NCI-H82 (cell line): ENCODE results near the gene ARID5A.
A peak's percentile ranks its signal among the peaks of the same experiment; 100 is the strongest.

ENCODE experiments used
- DNase-seq: peaks from one replicate; lab custom pipeline; 2025; lab: John Stamatoyannopoulos, UW

ARID5A gene

DNA sequence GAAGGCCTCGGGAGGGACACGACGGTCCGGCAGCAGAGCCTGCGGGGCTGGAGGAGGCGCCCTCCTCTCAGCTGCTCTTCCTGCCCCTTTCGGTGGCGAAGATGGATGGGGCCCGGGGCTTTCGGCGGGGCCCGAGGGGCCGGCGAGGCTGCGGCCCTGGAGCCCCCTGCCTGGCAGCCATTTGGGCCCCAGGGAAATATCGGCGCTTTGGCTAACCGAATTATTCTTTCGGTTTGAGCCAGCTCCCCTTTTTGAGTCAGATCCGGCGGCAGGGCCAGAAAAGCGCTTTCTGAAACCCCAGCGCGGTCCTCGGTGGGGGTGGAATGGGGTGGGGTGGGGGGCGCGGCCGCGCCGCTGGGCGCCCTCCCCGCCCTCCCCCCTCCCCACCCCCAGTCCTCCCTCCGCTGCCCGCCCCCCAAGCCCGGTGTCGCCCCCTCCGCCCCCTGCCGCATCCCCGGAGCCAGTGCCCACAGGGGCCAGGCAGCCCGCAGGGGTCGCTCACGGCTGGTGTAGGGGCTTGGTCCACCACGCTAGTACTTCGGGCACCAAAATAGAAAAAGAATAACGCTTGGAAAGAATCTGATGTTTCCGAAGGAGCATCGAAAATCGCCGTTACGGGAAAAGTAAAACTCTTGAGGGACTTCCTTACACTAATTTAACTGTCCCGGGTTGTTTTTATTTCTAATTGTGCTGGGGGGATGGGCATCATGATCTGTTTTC is 9.1 kb upstream of the ARID5A start:
- DNase-seq = no peak

DNA sequence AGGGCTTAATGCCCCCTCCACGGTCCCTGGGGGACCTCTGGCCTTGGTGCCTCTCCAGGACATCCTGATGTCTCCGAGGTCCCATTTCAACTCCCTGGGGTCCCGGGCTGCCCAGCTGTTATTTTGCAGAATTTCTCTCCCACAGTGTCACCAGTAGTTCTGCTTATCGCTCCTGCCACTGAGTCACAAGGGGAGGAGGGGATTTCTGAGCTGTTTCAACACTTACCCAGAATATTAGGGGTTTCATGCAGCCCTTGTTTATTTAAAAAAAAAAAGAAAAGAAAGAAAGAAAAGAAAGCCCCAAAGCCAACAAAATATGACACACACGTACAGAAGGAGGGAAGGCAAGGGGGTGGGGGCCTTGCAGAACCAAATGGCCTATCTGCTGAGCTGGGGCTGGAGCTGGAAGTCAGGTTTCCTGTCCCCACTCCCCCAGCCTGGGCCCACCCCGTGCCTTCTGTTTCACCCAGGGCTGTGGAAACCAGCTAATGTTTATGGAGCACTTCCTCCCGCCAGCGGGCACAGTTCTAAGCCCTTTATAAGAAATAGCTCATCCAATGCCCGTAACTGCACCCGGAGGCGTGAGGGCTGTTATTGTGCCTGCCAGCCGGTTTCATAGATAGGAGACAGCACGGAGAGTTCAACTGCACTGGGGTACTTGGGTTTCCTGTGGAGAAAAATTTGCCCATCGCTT is 8.4 kb upstream of the ARID5A start:
- no peak for DNase-seq

DNA sequence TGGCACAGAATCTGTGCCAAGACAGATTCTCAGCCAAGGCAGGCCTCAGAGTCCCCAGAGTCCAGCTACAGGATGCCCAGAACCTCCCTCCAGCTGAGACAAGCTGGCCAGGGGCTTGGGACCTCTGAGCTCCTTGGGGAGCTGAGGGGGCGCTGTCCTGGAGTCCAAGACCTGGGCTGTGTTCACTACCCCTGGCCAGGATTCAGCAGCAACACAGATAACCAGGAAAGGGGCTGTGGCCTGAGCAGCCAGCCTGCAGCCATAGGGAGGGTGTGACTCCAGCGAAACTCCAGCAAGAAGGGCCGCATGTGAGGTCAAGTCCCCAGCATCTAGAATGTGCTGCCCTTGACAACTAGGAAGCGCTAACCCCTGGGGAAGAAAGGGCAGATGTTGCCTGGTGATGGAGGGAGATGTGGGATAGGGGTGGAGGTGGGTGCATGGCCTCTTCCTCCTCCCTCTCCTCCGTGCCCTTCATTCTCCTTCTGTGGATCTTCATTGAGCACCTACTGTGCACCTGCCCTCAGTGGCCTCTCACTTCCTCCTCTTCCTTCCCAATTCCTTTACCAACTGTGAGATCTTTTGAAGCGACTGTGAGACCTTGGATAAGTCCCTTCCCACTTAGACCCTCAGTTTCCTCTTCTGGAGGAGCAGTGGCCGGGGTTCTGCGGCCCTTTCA is 7.7 kb upstream of the ARID5A start:
- DNase-seq = no peak

DNA sequence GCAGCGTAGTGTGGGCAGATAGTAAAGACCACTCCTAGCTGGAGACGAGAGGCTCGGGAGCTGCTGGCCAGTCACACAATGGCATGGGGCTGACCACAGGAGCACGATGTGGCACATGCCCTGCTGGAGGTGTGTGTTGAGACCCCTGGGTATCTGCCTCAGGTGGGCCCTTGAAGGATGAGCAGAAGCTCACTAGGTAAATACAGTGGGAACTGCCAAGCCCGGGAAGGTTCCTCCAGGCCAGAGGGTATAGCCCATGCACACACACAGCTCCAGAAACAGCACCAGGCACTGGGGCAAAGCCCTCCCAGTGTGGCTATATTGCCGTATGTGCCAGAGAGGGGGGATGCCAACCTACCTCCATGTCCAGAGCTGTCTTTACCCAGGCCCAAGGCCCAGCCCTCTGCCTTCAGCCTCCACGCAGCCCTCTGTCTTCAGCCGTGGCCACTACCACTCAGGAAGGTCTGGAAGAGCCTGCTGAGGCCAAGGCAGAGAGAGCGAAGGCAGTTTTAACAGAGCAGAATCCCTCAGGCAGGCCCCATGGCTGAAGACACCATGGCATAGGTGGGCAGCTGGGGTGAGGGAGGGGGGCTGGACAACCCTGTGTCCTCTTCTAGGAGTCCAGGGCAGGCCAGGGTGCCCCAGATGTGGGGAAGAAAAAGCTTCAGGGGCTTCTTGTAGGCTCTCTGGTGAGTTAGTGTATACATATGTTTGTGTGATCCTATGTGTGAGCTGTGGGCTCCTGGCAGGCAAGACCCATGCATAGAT is 7.0 kb upstream of the ARID5A start:
- no peak for DNase-seq

DNA sequence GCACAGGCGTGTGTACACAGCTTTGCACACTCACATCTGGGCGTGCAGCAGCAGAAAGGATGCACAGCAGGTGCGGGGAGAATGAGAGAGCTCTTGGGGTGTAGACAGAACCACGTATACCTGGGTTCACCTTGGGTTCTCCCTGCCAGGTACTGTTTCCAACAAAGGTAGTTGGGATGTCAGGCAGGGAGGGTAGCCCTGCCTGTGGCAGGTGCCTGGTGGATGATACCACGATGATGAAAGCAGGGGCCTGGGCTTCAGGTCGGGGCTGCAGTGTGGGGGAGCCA is 6.5 kb upstream of the ARID5A start:
- DNase-seq = no peak

DNA sequence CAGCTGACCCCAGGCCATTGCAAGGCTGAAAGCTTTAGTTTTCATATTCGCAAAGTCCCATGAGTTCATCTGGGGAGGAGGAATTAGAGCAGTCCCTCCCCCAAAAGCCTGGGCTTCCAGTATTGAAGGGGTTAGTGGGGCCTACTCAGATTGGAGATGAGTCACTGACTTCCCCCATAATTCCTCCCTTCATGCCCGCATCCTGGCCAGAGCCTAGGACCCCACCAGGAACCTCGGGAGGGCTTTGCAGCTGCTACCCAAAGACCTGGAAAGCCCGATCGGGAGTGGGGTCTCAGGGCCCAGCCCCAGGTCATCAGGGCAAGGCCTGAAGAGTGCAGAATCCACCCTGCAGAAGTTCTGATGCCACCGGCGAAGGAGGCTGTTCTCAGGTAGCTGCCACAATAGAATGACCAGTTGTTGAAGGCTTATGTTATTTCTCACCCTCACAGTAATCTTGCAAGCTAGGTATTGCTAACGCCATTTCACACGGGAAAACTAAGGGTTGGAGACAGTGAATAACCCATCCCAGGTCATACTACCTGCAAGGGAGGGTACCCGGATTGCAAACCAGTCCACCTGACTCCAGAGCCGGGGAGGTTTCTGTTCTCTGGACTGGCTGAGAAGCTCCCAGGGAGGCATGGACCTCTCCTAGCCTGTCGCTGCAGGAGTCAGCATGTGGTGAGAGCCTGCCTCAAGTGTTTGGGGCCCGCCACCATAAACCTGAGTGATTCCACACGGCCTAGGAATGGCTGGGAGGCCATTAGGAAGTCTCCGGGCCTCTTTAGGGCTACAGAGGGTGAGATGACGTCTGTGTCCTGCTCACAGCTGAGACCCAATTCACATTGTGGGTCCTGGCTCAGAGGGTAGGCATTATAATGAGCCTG is 5.8 kb upstream of the ARID5A start:
- no peak for DNase-seq

DNA sequence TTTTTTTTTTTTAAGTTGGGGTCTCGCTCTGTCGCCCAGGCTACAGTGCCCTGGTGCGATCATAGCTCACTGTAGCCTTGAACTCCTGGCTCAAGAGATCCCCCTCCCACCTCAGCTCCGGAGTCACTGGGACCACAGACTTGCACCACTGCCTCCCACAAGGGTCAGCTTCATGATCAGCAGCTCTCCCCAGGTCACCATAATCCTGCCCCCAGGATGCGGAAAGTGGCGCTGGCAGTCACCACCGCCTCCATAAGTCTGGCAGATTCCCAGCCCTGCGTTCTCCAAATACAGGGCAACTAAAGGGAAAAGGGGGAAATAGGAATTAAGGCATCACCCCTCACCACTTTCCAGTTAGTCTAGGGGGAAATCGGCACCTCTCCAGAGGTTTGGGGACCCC is 5.2 kb upstream of the ARID5A start:
- DNase-seq = no peak

DNA sequence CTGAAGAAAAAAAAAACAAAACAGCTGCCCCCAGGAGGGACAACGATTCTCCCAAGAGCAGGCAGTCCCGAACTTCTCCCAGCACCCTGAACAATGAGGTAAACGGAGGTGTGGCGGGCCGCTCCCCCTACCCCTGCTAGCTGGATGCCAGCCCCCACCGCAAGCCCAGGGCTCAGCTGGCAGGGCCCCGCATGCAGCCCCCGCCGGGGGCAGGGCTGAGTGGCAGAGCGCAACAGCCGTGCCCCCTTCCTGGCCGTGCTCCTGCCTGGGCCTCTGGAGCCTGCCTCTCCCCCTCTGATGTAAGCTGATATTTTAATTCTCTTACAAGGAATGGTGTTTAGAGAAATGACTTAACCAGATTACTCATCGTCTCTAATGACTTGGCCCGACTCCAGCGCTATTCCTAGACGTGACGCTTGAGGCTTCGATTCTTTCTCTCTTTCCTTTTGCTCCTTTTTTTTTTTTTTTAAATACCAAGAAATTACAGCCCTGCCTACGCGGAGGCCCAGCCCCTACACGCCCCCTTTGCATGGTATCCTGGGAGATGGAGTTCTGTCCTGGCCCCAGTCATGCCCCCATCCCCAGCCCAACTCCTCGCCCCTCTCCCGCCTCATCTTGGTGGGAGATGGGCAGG is 4.6 kb upstream of the ARID5A start:
- peak; percentile 99 for DNase-seq

DNA sequence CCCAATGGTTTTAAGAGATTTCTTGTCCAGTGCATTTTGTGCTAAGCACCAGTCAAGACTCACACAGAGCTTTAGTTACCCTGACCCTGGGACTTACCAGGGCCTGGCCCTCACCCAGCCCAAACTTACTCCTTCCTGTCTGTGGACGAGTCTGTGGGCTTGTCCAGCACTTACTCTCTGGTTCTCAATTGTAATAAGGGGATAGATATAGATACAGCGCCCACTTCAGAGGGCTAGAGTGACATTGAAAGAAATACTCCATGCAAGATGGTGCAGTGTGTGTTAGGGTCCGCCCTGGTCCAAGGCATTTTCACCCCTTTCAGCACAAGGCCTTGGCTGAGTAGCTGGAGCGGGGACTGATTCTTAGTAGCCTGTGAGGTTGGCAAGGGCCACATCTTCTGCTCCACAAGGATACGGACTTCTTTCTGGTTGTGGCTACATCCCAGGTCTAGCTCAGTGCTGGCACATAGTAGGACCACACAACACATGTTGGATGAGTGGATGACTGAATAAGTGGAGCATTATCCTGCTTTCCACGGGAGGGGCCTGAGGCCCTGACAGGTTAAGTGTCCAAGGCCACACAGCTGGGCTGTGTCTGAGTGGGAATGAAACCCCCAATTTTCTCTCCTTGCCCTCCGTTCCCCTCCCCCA is 3.8 kb upstream of the ARID5A start:
- no peak for DNase-seq

DNA sequence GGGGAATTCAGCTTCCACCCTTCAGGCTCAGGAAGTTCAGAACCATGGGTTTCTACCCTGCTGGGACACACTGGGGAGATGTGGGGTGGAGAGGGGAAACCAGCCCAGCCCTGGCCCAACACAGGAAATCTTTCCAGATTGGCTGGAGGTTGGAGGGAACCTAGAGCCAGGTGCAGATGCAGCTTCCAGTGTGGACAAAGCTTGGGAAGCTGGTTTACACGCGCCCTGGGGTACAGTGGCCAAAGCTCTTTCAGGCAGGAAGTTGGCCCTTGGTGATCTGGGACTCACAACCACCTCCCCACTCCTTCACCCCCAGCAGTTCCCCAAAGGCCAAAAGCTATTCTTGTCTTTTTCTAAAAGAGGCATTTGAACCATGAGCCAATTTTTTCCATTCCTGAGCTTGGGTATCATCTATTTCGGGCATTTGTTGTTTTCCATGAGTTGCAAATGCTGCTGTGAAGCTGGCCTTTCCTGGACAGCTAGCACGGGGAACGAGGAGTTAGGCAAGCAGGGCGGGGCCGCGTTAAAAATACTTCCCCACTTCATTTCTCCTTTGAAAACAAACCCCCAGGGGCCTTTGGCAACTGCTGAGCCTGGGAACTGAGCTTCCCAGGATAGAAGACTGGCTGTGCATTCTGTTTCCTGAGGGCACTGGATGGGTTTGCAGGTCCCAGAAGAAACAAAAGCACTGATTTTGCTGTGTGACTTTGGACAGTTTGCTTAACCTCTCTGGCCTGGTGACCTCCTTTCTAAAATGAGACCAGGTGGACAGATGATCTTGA is 3.1 kb upstream of the ARID5A start:
- no peak for DNase-seq

DNA sequence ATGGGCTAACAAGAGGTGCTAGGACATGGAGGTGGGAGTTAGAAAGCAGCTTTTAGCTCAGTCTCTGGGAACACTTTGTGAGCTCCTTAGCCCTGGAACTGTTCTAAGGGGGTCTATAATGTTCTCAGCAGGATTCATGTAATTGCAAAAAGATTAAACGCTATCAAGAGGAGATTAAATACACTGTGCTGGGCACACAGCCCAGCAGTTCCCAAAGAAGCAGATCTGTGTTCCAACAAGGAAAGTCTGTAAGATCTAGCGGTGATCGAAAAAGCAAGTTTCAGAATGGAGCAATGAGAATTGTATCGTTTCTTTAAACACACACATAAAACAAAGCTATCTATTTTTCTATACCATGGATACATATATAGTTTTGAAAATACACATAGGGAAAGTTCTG is 2.4 kb upstream of the ARID5A start:
- DNase-seq = no peak

DNA sequence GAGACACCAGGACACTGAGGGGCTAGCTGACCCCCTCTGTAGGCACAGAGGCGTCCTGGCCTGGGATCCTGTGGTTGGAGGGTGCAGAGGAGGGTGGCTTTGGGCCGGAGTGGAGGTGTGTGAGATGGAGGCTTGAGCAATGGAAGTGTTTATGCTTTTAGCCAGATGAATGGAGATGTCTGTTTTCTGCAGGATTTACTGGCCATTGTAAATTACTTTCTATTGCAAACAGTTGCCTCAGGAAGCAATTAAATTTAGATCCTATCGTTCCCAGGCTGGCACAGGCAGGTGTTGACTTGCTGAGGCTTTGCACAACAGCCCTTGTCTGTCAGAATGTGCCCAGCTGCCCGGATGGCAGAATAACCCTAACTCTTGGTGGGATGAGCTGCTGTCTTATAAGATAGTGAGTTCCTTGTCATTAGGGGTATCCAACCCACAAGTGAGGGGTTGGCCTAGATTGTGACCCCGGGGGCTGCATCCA is 1.8 kb upstream of the ARID5A start:
- DNase-seq = no peak

DNA sequence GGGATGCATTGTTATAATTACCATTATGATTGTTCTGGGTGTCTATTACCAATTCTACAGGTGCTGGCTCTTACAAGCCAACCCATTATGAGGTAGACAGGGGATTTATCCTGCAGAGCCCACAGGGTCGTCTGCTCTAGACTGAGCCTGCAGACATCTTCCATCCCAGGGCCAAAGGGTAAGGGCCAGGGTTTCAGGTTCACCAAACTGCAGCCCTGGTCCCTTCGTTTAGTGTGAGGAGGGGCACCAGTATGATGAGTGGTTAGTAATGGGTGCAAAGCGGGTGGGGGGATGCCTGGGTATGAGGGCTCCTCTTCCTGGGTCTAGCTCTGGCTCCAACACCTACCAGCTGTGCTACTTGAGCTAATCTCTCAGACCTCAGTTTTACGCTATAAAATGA is 1.2 kb upstream of the ARID5A start:
- DNase-seq = no peak

DNA sequence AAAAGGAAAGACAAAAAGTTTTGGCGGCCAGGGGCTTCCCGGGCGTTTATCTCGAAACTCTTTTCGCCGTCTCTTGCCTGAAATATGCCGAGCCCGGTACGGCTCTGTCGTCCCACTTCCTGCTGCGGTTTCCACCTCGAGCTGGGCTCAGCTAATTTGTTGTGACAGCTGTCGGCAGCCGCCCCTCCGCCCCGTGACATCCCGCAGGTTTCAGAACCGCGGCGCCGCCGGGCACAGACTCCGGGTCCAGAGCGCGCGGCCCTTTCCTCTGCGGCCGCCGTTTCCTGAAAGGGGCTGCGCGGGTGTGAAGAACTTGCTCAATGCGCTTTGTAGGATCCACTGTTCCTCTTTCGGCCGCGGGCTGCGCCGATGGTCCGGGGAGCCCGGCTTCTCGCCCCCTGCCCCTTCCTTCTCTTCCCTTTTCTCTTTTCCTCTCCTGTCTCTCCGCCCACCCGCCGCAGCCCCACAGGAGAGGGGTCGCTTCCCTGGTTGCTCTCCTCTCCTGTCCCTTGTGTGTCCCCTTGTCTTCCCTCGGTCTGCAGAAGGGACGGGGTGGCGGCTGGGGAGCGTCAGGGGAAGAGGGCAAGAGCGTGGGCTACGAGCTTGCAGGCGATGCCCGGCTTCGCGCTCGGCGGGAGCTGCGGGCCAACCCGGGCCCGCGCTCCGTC is 648 bp downstream of the ARID5A start:
- peak; percentile 39 for DNase-seq

DNA sequence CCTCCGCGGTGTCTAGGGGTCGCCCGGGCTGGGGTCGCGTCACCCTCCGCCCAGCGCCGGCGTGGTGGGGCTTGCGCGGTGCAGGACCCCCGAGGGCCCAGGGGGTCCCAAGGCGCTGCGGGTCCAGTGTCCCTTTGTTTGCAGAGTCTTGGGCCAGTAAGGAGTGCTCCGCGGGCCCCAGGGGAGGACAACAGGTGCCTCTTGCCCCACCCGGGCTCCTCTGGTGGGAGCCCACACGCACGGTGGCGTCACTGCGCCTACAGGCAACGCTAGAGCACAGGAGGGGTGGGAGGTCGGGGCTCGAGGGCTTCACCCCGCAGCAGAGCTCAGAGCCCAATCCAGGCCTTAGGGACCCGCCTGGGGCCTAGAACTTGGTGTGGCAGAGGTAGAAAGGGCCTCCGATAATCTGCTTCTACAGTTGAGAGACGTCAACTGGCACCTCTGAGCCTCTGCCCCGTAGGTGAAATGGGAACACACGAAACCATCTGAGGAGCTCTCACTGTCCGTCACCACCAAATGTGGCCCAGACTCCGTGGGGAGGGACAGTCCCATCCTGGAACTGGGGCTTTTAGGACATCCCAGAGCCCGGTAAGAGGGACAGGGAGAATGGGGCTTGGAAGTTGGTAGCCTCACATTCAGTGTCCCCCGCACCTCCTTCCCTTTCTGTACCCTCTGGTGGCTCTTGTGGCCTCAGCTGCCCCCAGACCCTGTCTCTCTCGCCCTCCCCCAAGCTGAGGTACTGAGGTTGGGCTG is 1.4 kb downstream of the ARID5A start:
- no peak for DNase-seq

DNA sequence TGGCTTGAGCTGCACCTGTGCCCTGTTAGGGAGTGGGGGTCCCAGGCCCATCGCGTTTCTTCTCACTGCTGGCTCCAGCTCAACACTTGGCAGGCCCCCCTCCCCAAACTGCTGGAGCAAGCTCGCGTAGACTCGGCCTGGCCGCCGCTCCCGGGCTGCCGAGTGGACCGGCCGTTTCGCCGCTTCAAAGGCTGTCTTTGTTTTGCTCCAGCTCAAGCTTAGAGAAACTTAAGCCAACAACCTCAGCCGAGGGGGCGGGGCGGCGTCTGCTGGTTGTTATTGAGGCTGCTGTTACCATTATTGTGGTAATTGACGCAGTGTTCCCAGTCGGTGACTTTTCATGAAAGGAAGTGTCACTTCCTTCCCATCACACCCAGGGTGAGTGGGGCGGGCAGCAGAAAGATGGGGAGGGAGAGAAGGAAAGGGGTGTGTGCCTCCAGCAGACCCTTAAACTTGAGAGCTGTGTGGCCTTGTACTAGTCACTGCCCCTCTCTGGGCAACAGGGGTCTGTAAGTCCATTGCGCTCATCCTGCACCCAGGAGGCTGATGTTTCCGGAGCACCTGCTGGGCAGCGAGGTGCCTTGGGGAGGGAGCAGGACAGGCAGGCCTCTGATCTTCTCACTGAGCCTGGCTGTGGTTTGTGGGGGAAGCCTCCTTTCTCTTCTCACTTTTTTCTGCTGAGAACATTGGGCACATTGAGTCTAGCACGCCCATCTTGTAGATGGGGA is 2.1 kb downstream of the ARID5A start:
- DNase-seq = peak; percentile 59

DNA sequence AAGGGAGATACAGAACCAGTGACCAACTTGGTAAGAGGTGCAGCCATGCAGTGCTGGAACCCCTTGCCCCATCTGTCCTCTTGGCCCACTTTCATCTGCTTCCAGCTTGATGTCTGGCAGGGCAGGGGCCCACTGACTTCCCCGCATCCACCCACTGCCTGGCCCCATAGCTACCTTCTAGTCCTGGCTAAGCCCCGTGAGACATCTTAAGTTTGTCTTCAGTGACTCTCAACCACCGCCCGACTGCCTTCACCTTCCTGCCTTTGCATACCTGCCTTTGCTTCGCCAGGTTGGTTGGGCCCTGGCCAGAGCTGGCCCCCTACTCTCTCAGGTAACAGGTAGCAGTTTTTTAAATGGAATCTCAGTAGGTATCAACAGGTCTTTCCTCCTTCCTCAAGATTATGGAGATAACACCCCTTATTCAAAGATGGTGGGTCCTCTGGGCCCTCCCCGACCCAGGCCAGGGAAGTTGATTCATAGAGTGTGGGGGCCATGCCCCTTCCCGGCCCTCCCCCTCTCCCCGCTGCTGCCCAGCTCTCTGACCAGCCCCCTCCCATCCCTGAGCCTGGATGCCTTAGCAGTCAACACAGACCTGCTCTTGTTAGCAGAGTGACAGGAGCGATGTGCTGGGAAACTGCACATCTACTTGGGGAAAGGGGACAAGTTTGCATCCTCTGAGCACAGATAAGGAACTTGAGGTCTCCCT is 2.8 kb downstream of the ARID5A start:
- DNase-seq = no peak
